Osteocyte (in vitro differentiated cells): ENCODE measurements around the gene MTURN. TPM values are rescaled to one million over a fixed set of nuclear protein-coding genes. Genes with fewer than 3 reads are reported as not detected.

Experiments
- DNase-seq: peaks from one replicate; pipeline ENCODE4 v3.0.0; 2021; ENCODE audit warnings: mixed read lengths; ENCODE audit not compliant: unreplicated experiment; ENCODE audit errors: extremely low spot score
- H3K27ac Mint-ChIP-seq: one replicate; pipeline ENCODE4 v1.8.0; 2021; ENCODE audit warnings: mild to moderate bottlenecking, mixed read lengths; ENCODE audit not compliant: unreplicated experiment
- H3K27me3 Mint-ChIP-seq: one replicate; pipeline ENCODE4 v1.8.0; 2021; ENCODE audit warnings: mixed read lengths; ENCODE audit not compliant: unreplicated experiment
- H3K36me3 Mint-ChIP-seq: one replicate; pipeline ENCODE4 v1.8.0; 2021; ENCODE audit warnings: mixed read lengths; ENCODE audit not compliant: unreplicated experiment
- H3K4me1 Mint-ChIP-seq: one replicate; pipeline ENCODE4 v1.8.0; 2021; ENCODE audit warnings: mixed read lengths; ENCODE audit not compliant: unreplicated experiment
- H3K4me3 Mint-ChIP-seq: one replicate; pipeline ENCODE4 v1.8.0; 2021; ENCODE audit warnings: mild to moderate bottlenecking, moderate library complexity, mixed read lengths; ENCODE audit not compliant: unreplicated experiment
- H3K9me3 Mint-ChIP-seq: one replicate; pipeline ENCODE4 v1.8.0; 2021; ENCODE audit warnings: mixed read lengths; ENCODE audit not compliant: unreplicated experiment
- total RNA-seq: library from RNA; stranded (reverse); gene quantifications from 2 replicates; pipeline ENCODE4 v1.2.1, GENCODE V29; 2021
- TF ChIP-seq, protein P1 (sequence below): fragments of 200-600 bp; sonication (generic); IDR thresholded peaks from 2 replicates; pipeline ENCODE4 v1.5.0; 2021; ENCODE audit warnings: antibody characterized with exemption, mild to moderate bottlenecking, moderate library complexity

MTURN gene
- total RNA-seq, 1 donor from 2014 or later, result 19.0 TPM

DNA sequence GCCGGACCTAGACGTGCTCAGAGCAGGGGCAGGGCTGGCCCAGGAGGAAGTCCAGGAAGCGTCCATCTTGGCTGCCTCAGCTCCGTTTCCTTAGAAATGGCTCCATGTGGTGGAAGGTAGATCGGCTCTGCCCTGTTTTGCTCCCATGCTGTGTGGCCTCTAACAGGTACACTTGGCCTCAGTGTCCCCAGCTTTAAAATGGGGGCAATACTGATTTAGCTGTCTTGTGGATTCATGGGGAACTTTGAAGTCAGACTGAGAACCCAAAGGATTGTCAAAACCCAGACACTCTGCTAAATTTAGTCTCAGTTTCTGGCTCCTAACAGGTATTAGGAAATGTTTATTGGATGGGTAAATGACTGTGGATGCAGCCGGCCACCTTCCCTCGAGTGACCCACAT lies 15.9 kb downstream of the MTURN start:
- H3K27me3 Mint-ChIP-seq, result no peaks in the 10 kb centered on the region
- H3K27ac Mint-ChIP-seq, result no peak overlapping the region
- peaks cover 13% of the 10 kb centered on the region for H3K36me3 Mint-ChIP-seq
- H3K4me1 Mint-ChIP-seq, result no peaks in the 10 kb centered on the region
- no peak overlapping the region for H3K4me3 Mint-ChIP-seq
- DNase-seq, result no peak
- TF ChIP-seq, protein P1, sequence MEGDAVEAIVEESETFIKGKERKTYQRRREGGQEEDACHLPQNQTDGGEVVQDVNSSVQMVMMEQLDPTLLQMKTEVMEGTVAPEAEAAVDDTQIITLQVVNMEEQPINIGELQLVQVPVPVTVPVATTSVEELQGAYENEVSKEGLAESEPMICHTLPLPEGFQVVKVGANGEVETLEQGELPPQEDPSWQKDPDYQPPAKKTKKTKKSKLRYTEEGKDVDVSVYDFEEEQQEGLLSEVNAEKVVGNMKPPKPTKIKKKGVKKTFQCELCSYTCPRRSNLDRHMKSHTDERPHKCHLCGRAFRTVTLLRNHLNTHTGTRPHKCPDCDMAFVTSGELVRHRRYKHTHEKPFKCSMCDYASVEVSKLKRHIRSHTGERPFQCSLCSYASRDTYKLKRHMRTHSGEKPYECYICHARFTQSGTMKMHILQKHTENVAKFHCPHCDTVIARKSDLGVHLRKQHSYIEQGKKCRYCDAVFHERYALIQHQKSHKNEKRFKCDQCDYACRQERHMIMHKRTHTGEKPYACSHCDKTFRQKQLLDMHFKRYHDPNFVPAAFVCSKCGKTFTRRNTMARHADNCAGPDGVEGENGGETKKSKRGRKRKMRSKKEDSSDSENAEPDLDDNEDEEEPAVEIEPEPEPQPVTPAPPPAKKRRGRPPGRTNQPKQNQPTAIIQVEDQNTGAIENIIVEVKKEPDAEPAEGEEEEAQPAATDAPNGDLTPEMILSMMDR, result no peak
- no peaks in the 10 kb centered on the region for H3K9me3 Mint-ChIP-seq

DNA sequence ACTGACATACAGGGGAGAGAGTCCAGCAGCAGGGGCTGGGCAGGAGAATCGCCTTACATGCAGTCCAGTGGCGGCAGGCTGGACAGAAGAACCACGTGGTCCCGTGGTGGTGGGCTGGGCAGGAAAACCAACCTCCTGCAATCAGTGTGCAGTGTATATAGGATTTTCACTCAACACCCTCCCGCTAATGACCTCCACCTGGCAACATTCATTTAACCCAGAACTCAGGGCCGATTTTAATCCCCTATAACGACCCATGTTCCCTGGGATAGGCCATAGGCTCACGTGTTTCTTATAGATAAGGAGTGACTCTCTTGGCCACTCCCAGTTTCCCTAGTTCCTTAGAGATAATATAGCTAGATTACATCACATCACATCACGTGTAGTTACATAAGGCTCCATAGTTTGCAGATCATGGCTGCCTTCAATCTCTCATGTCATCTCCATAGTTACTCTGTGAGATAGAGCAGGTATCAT lies 19.4 kb downstream of the MTURN start:
- H3K4me1 Mint-ChIP-seq, result no peaks in the 10 kb centered on the region
- no peak overlapping the region for H3K27ac Mint-ChIP-seq
- TF ChIP-seq, protein P1, result no peak
- H3K27me3 Mint-ChIP-seq, result no peaks in the 10 kb centered on the region
- H3K4me3 Mint-ChIP-seq, result no peak overlapping the region
- no peaks in the 10 kb centered on the region for H3K9me3 Mint-ChIP-seq
- peaks cover 21% of the 10 kb centered on the region for H3K36me3 Mint-ChIP-seq
- no peak for DNase-seq

DNA sequence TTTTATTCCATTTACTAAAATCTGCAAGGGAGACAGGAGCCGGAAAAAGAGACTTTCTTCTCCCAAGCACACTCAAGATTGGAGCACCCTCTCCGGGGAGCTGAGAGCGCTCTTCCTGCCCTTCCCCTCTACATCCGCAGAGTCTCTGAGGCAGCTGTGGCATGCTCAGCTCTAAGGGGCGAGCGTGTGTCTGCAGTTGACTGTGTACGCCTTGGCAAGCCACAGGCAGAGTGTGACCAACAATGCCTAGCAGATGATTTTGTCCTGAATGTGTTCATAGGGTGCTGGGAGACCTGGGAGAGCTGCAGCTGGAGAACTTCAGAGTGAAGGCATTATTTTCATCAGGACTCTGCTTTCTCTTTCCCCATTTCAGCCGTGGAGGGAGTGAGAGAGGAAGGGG lies 20.7 kb downstream of the MTURN start:
- H3K36me3 Mint-ChIP-seq, result peaks cover 13% of the 10 kb centered on the region
- no peak overlapping the region for H3K4me3 Mint-ChIP-seq
- no peak overlapping the region for H3K27ac Mint-ChIP-seq
- peaks cover 2% of the 10 kb centered on the region for H3K4me1 Mint-ChIP-seq
- H3K27me3 Mint-ChIP-seq, result no peaks in the 10 kb centered on the region
- DNase-seq, result no peak
- no peaks in the 10 kb centered on the region for H3K9me3 Mint-ChIP-seq
- TF ChIP-seq, protein P1, result no peak

DNA sequence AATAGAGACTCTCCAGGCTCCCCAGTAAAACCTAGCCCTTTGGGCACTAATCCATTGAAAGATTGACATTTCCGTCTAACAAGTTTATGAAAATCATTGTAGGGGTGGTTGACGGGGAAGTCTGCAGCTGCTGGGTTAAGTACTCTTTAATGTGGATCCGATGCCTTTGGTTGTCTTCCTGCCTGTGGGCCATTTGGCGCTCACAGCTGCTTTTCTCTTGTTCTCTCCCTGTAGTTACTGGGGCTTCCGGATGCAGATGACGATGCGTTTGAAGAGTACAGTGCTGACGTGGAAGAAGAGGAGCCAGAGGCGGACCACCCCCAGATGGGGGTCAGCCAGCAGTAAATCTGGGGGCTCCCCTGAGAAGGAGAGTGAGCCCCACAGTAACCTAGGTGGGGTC lies 22.4 kb downstream of the MTURN start:
- H3K4me3 Mint-ChIP-seq, result no peak overlapping the region
- H3K27me3 Mint-ChIP-seq, result no peaks in the 10 kb centered on the region
- H3K4me1 Mint-ChIP-seq, result peaks cover 4% of the 10 kb centered on the region
- no peaks in the 10 kb centered on the region for H3K9me3 Mint-ChIP-seq
- peaks cover 12% of the 10 kb centered on the region for H3K36me3 Mint-ChIP-seq
- TF ChIP-seq, protein P1, result no peak
- H3K27ac Mint-ChIP-seq, result no peak overlapping the region
- no peak for DNase-seq

DNA sequence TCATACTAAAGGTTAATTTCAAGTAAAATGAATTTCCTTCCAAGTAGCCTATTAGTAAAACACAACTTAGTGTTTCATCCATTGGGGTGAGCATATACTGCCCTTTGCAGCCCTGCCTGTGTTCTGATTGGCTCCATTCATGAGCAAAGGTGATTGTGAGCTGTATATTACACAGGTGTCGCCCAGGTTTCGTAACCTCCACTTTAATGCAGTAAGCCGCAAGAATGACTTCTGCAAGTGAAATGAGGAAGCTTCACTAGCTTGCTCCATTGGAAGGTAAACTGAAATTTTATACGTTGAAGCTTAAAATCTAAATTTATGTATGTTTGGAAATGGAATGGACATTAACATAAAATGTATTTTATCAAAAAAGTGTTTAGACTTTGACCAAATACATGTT lies 24.4 kb downstream of the MTURN start:
- H3K4me1 Mint-ChIP-seq, result peaks cover 23% of the 10 kb centered on the region
- H3K27me3 Mint-ChIP-seq, result no peaks in the 10 kb centered on the region
- DNase-seq, result no peak
- peaks cover 12% of the 10 kb centered on the region for H3K36me3 Mint-ChIP-seq
- no peak overlapping the region for H3K4me3 Mint-ChIP-seq
- TF ChIP-seq, protein P1, result no peak
- H3K9me3 Mint-ChIP-seq, result no peaks in the 10 kb centered on the region
- H3K27ac Mint-ChIP-seq, result no peak overlapping the region
